ENCODE results near the gene MTAP. TPM values are rescaled to one million over a fixed set of nuclear protein-coding genes. Genes with fewer than 3 reads are reported as not detected.

MTAP gene
- total and polyA plus RNA-seq, 9 of the 15 experiments (the other 6 are each of a cell fraction or from before 2014, with no cell fraction given), result 0.07 TPM; not detected in 8

- TF ChIP-seq TCF7 (IDR thresholded peaks at IDR 0.05; ENCODE audit: borderline replicate concordance) (no peak), ZNF583 (CRISPR knock-in tag; IDR thresholded peaks at IDR 0.05) (no peak), HBP1 (CRISPR knock-in tag; IDR thresholded peaks at IDR 0.05) (no peak)
These were observed 101.0 kb downstream of the MTAP start (continued) for GRCh38 chr9:21903380-21903965.

GRCh38 chr9:21904371-21904770 lies 101.9 kb downstream of the MTAP start:
- CTCF ChIA-PET (ENCODE audit: low intra/inter-chr PET ratio), result no interaction called here
- in situ Hi-C loops (cut with MboI), result no loop called here
- TF ChIP-seq ZNF174 (CRISPR knock-in tag; IDR thresholded peaks at IDR 0.05) (no peak), CREB3 (tag; conservative IDR thresholded peaks at IDR 0.05; ENCODE audit: low read depth) (no peak), NFXL1 (CRISPR knock-in tag; IDR thresholded peaks at IDR 0.05) (no peak), NR3C1 (CRISPR knock-in tag; IDR thresholded peaks at IDR 0.05) (no peak), NFRKB (IDR thresholded peaks at IDR 0.05; ENCODE audit: low read depth) (no peak), MLX (CRISPR knock-in tag; conservative IDR thresholded peaks at IDR 0.05) (no peak)

More at GRCh38 chr9:21904371-21904770, 101.9 kb downstream of the MTAP start:
- H3K27me3 ChIP-seq (ENCODE audit: control insufficient read depth in 2 of 2, insufficient read depth in 2 of 2, low read length in 2 of 2), result no peaks in the 10 kb centered on the region
- no peak overlapping the region for H3K4me2 ChIP-seq (ENCODE audit: insufficient read depth, low read length)
- H3K27ac ChIP-seq (ENCODE audit: extremely low read depth, low read depth, low read length), result no peak overlapping the region
- FAIRE-seq, result no peak
- POLR2A ChIA-PET, result no interaction called here
- DNase-seq (ENCODE audit: extremely low read depth in 1 of 4, low spot score in 3 of 4), result no peak
- no peaks in the 10 kb centered on the region for H3K79me2 ChIP-seq (ENCODE audit: control insufficient read depth, insufficient read depth, low read length)
- H3K9me1 ChIP-seq (ENCODE audit: control insufficient read depth, insufficient read depth, low read length), result no peaks in the 10 kb centered on the region
- BruUV-seq (replicated peaks), result no TSS peak
- no peaks in the 10 kb centered on the region for H3K9me3 ChIP-seq (replicated peaks; ENCODE audit: control insufficient read depth, insufficient read depth, low read depth, low read length)
- ATAC-seq, result no peak
- no peaks in the 10 kb centered on the region for H4K20me1 ChIP-seq (replicated peaks; ENCODE audit: control insufficient read depth, insufficient read depth, low read length)
- no peaks in the 10 kb centered on the region for H3K4me1 ChIP-seq (replicated peaks in 1 of 2; ENCODE audit: control insufficient read depth in 2 of 2, insufficient read depth in 2 of 2, low read length in 2 of 2)
- H2AFZ ChIP-seq (ENCODE audit: low read depth, low read length), result no peak overlapping the region
- no CpG with 5 or more reads among the region's 4 CpGs for WGBS (ENCODE audit: insufficient coverage, low coverage, missing lambda C conversion rate)
- no peaks in the 10 kb centered on the region for H3K36me3 ChIP-seq (ENCODE audit: control insufficient read depth, insufficient read depth, low read length)
- H3K4me3 ChIP-seq, result no peak overlapping the region
- H3K9ac ChIP-seq (ENCODE audit: insufficient read depth in 1 of 2, low read depth in 2 of 2, low read length in 2 of 2), result no peak overlapping the region
- intact Hi-C loops (cut with micrococcal nuclease), result no loop called here
